ENCODE data around the gene BNC1. TPM values are rescaled to one million over a fixed set of nuclear protein-coding genes. Genes with fewer than 3 reads are reported as not detected.
"Not testable (repeated sequence)": the region's sequence is repeated elsewhere in the genome, so short reads cannot be mapped to it uniquely, and the experiment has no call there.

BNC1 gene
- polyA plus RNA-seq, 4 donors = 0.08 to 0.25 (median 0.16) TPM

GRCh38 chr15:83295417-83295816 is 11.0 kb upstream of the BNC1 start:
- DNase-seq (ENCODE audit: low read depth in 4 of 4, low spot score in 2 of 4) = no peak

- DNase-seq (ENCODE audit: low read depth in 4 of 4, low spot score in 2 of 4) = no peak
Observed at GRCh38 chr15:83293201-83293600, 8.7 kb upstream of the BNC1 start.

- DNase-seq (ENCODE audit: low read depth in 4 of 4, low spot score in 2 of 4) = no peak
Observed at GRCh38 chr15:83292317-83292716, 7.9 kb upstream of the BNC1 start.

DNA sequence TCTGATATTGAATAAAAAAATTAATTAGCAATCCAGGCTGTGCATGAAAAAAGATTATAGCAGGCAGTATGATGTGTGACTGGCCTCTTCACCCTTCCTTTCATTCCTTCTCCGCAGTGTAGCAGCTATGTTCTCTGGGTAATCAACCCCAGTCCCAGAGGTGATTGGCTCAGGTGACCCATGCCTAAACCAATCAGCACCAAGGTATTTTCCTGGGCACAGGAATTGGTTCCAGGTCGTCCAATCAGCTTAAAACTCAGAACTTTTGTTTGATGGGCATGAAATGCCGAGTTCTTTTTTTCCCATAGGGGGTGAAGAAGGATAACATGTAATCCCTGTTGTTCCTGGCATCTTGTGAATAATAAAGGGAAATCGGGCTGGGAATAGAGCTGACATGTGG is 5.8 kb upstream of the BNC1 start:
- DNase-seq (ENCODE audit: low read depth in 4 of 4, low spot score in 2 of 4) = no peak

GRCh38 chr15:83289160-83289559 is 4.7 kb upstream of the BNC1 start:
- DNase-seq (ENCODE audit: low read depth in 4 of 4, low spot score in 2 of 4) = no peak

DNA sequence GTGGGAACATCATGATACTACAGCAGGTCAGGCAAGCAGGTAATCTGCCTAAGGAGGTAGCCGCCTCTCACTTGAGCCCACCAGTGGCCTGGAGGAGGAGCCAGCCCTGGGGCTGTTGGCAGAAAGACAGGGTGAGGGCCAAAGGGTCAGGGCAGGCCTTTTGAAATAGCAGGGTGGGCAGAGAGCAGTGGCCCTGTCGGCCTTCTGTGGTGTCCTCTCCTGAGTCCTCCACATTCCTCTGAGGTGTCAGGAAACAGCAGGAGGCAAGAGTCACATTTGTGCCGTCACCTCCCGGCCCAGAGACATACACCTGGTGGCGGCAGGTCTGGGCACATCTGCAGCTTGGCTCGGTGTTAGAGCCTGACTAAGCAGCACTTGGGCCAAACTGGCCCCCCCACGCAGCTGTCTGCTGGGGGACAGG is 3.9 kb upstream of the BNC1 start:
- no peak for DNase-seq (ENCODE audit: low read depth in 4 of 4, low spot score in 2 of 4)

GRCh38 chr15:83287541-83288027 is 3.1 kb upstream of the BNC1 start:
- no peak for DNase-seq (ENCODE audit: low read depth in 4 of 4, low spot score in 2 of 4)

DNA sequence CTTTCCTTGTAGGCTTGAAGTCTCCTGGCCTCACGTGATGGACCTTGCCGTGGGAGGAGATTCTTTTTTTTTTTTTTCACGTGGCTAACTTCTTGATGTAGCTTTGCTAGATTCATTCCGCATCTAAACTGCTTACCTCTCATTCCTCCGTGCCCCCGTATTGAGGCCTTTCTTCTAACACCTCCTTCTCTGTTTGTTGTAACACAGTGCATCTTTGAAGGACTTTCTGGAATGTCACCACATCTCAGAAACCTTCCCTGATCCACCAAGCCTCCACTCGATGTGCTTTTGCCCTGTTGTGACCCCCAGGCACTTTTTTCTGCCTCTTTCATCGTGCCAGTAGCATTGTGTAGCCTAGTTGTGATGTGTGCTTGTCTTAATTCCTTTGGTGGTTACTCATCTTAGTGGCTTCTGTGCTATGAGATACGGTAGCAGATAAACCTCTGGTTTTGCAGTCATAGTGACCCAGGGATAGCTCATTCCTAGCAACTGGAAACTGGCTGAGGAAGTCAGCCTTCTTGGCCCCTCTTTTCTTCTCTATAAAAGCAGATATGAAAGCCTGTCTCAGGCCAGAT is 1.6 kb upstream of the BNC1 start:
- DNase-seq (ENCODE audit: low read depth in 4 of 4, low spot score in 2 of 4) = no peak

DNA sequence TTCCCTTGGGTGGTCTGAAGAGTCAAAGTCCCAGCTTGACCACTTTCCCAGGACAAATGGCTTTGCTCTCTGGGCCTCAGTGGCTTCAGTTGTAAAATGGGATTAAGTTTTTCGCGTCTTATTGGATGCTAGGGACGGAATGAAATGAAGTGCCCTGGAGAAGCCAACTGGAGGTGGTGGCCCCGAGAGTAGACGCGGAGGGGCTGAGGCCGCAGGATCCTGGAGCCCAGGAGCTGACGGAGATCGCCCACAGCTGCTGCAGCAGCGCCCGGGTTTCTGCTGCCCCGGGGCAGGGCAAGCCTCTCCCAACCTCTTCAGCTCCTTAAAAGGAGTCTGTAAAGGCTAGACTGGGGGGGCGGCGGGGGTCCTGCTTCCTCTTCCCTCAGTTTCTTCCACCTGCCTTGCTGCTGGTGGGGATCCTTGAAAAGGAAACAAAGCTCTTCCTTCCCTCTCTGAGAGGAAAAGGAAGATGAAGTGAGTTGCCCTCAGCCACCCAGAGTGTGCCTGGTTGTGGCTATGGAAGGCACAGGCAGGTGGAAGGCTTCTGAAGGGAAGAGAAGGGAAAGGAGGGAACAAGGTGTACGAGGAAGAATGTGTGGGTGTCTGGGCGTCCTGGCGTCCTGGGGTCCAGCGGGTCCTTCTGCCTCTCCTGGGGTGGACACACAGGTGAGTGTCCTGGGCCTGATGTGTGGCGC is 967 bp upstream of the BNC1 start:
- DNase-seq (ENCODE audit: low read depth in 4 of 4, low spot score in 2 of 4) = no peak

DNA sequence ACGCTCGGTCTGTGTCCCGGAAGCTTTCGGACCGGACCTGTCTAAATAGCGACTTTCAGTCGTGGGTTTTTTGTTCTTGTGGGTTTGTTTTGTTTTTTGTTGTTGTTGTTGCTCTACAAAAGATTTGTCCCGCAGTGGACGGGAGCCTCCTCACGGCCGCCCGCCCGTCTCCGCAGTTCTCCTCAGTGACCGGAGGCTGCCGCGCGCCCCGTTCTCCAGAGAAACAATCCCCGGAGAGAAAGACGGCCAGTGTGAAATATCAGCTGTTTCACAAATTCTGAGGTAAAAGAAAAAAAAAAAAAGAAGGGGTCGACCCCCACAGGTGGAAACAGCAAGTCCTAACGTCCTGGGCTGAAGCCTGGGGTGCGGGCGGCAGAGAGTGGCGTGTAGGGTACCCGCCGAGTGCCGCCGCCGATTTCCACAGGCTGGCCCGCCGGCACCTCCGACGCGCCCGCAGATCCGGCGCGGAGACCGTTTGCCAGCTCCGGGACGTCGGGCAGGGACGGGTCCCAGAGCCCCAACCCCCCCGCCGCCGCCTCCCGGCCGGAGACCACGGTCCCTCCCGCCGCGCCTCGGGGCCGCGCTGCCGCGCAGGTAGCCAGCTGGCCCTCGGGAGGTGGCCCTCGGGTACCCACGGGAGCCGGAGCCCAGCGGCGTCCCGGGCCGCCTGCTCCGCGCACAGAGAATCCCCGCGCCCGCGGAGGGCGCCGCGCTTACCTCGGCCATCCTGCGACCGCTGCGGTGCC is 478 bp downstream of the BNC1 start:
- DNase-seq (ENCODE audit: low read depth in 4 of 4, low spot score in 2 of 4) = no peak

DNA sequence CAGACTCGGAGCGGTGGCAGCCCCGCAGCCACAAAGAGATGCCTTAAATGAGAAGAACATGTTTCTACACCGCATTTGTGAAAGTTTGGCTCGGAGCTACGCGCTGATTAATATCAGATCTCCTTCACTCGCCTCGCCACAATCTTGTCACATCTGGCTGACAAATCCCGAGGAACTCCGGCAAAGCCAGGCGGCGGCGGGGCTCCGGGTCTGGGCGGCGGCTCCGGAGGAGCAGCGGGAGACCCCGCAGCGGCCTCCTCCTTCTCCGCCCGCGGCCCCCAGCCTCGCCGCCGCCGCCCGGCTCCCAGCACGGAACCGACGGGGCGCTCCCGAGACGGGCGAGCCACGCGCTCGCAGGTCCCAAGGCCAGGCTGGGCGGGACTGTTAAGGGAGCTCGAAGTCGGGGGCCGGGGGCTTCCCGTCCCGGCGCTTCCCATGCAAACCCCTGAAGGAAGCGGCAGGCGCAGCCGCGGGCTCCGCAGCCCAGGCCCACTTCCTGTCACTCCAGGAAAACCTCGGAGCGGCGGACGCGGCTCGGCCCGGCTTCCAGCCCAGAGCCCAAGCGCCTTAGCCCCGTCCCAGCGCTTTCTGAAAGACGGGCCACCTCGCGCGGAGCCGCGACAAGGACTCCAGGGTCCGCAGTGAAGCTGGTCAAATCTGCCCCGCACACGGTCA is 1.2 kb downstream of the BNC1 start:
- DNase-seq (ENCODE audit: low read depth in 4 of 4, low spot score in 2 of 4) = no peak

DNA sequence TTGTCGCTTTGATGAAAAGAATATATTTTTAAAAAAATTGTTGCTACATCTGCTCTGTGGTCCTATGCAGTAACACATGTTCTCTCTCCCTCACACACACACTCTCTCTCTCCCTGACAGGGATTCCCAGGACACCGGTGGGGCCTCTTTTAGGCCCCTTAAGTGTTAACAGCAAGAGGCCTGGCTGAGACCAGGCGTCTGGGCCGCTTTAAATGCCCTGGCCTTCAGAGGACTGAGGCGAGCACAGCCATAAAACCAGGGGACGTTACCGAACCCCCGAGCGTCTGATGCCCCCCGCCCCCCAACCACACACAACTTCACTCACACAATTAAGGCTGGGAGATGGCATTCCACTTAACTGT is 1.7 kb downstream of the BNC1 start:
- no peak for DNase-seq (ENCODE audit: low read depth in 4 of 4, low spot score in 2 of 4)

DNA sequence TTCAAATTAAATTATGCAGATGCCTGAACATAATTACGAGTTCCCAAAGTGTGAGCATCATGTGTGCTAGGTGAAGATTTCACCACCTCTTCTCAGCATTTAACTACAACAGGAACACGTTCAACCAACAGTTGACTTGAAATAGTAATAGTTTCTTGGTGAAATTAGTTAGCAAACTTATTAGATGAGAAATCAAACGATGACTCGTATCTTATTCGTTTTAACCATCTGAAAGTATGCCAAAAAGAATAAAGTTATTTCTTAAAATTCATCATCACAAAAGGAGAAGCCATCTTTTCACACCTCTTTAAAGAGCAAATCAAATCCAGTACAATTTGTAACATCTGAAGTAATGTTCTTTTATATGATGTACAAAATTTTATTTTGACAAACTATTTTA is 2.3 kb downstream of the BNC1 start:
- no peak for DNase-seq (ENCODE audit: low read depth in 4 of 4, low spot score in 2 of 4)

DNA sequence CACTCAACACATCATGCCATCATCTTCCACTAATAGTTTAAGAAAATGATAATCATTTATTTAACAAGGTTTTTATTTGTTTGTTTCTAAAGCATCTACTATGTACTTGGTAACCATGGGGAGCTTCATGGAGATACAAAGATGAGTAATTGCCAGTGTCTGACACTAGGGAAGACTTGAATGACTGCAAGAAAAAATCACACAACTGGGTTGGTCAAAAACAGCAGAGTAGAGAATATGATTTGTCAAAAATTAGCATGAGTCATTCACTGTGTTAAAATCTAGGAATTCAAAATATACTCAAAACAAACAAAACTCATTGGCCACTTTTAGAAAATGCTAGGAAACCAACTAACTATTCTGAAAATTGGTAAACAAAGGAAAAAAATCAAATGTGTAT is 6.3 kb downstream of the BNC1 start:
- no peak for DNase-seq (ENCODE audit: low read depth in 4 of 4, low spot score in 2 of 4)

GRCh38 chr15:83276661-83277060 is 7.8 kb downstream of the BNC1 start:
- DNase-seq (ENCODE audit: low read depth in 4 of 4, low spot score in 2 of 4) = no peak

DNA sequence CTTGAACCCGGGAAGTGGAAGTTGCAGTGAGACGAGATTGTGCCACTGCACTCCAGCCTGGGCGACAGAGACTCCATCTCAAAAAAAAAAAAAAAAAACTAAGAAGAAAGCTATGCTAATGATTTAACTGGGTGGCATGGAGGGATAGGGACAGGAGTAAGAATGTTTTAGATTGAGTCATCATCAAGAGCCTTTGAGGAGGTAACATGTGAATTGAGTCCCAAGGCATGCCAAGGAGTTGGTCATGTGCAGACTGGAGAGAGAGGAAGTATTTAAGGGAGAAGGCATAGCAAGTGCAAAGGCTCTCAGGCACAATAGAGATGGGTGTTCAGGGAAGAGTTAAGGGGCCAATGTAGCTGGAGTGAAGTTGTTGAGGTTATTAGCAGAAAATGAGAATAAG is 9.1 kb downstream of the BNC1 start:
- no peak for DNase-seq (ENCODE audit: low read depth in 4 of 4, low spot score in 2 of 4)

- DNase-seq (ENCODE audit: low read depth in 4 of 4, low spot score in 2 of 4) = no peak
Observed at GRCh38 chr15:83270176-83270575, 14.3 kb downstream of the BNC1 start.

GRCh38 chr15:83268147-83268546 is 16.3 kb downstream of the BNC1 start:
- DNase-seq (ENCODE audit: low read depth in 4 of 4, low spot score in 2 of 4) = no peak

GRCh38 chr15:83262594-83263315 is 21.7 kb downstream of the BNC1 start:
- DNase-seq (ENCODE audit: low read depth in 4 of 4, low spot score in 2 of 4) = no peak

DNA sequence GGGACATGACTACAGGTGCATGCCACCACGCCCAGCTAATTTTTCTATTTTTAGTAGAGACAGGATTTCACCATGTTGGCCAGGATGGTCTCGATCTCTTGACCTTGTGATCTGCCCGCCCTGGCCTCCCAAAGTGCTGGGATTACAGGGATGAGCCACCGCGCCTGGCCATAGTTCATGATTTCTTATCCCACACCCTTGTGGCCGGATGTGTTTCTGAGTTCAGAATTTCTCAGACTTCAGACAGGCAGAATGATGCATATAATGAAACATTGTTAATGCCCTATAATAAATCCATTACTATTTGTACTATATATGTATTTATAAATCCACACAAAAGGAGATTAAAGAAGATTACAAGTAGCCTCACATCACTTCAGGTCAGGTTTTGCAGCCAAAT is 22.3 kb downstream of the BNC1 start:
- not testable (repeated sequence) for DNase-seq (ENCODE audit: low read depth in 4 of 4, low spot score in 2 of 4)

- DNase-seq (ENCODE audit: low read depth in 4 of 4, low spot score in 2 of 4) = no peak
Observed at GRCh38 chr15:83250781-83251180, 33.7 kb downstream of the BNC1 start.
